Retinal pigment epithelial cell (primary cell): ENCODE results near the gene TCP11L2.

Experiments used
- DNase-seq: peaks from one replicate; pipeline ENCODE4 v3.0.0-alpha.2; 2010; ENCODE audit warnings: low read depth
- H3K4me3 ChIP-seq: 2 replicates; pipeline ENCODE4 v1.5.1; 2011; ENCODE audit warnings: mild to moderate bottlenecking, low read length, control low read depth, moderate library complexity
- TF ChIP-seq, protein P1 (sequence below): conservative IDR thresholded peaks from 2 replicates; pipeline ENCODE4 v1.5.1; 2011; ENCODE audit warnings: low read depth, low read length, control low read depth, inconsistent platforms

The TCP11L2 gene

DNA sequence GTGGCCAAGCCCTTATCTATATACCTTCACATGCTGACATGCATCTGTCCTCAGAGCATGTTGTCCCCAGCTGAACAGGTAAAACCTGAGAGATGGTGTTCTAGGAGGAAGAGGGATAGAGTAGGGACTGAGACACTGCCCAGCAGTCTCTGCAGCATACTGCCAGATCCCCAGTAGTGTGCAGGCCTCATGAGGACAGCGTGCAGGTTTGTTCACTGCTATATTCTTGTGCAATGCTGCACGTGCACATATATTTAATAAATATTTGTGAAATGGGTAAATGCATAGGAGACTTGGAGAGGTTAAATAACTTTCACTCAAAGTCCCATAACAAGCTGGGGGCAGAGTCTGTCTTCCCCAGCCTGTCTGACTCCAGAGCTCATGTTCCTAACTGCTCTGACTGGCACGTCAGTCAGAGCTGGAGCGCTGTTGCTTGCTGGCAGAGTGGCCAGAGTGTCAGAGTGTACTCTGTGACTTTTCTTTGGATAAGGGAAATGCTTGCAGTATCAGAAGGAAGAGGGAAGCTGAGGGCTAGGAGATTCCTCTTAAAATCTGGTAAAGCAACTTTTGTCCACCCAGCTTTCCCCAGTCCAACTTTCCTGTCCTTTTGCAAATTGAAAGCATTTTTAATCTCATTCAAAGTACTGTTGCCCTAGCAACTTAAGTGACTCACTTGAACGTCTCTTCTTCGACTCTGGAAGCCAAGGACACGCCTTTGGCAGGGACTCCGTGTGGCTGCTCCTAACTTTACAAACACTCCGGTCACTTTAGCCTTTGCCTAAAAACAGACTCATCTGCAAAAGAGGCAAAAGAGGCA, 40.1 kb downstream of the TCP11L2 start:
- no peak overlapping the region for H3K4me3 ChIP-seq
- DNase-seq: no peak
- TF ChIP-seq, protein P1, sequence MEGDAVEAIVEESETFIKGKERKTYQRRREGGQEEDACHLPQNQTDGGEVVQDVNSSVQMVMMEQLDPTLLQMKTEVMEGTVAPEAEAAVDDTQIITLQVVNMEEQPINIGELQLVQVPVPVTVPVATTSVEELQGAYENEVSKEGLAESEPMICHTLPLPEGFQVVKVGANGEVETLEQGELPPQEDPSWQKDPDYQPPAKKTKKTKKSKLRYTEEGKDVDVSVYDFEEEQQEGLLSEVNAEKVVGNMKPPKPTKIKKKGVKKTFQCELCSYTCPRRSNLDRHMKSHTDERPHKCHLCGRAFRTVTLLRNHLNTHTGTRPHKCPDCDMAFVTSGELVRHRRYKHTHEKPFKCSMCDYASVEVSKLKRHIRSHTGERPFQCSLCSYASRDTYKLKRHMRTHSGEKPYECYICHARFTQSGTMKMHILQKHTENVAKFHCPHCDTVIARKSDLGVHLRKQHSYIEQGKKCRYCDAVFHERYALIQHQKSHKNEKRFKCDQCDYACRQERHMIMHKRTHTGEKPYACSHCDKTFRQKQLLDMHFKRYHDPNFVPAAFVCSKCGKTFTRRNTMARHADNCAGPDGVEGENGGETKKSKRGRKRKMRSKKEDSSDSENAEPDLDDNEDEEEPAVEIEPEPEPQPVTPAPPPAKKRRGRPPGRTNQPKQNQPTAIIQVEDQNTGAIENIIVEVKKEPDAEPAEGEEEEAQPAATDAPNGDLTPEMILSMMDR: no peak

DNA sequence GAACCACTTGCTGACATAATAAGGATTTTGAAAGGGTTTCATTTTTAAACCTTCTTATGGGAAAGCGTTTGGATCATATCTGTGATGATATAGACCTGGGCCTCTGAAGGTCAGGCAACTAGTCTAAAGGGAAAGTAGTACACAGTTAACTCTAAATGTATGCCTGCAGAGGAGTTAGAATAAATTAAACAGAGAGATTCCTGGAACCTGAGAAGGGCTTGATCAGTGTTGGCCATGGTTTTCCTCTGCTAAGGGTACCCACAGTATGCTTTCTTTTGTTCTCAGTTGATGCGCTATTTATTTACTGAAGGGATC, 40.6 kb downstream of the TCP11L2 start:
- H3K4me3 ChIP-seq: no peak overlapping the region
- TF ChIP-seq, protein P1: no peak

DNA sequence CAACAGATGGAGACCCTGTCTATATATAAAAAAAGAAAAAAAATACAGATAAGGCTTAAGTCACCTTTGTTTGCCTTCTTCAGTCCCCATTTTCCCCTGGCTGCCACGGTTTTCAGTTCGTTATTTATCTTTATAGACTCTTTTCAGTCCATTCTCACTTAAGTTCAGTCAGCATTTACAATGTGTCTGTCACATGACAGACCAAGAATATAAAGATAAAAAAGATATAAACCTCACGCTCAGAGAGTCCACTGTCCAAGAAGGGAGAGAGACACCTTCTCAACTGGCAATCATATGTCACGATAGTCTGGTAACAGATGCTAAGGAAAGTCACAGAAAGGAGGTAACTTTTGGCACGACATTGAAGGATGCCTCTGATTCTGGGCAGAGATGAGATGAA, 41.6 kb downstream of the TCP11L2 start:
- no peak for DNase-seq
- no peak overlapping the region for H3K4me3 ChIP-seq
- TF ChIP-seq, protein P1: no peak

More for the DNA sequence above, 40.6 kb downstream of the TCP11L2 start:
- no peak for DNase-seq

DNA sequence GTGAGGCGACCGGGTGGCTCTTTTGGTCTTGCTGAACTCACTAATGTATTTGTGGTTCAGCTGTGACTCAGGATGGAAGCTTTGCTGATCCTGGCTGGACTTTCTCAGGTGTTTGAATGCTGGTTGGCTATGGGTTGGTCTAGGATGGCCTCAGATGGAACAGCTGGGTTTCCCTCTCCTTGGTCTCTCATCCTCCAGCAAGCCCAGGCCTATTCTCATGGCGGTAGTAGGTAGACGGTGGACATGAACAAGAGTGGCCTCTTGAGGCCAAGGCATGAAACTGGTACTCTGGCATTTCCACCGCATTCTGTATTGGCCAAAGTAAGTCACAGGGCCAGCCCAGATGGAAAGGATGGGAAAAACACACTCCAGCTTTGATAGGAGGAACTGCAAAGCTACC, 43.2 kb downstream of the TCP11L2 start:
- H3K4me3 ChIP-seq: no peak overlapping the region
- TF ChIP-seq, protein P1: peak; percentile 57
- no peak for DNase-seq

DNA sequence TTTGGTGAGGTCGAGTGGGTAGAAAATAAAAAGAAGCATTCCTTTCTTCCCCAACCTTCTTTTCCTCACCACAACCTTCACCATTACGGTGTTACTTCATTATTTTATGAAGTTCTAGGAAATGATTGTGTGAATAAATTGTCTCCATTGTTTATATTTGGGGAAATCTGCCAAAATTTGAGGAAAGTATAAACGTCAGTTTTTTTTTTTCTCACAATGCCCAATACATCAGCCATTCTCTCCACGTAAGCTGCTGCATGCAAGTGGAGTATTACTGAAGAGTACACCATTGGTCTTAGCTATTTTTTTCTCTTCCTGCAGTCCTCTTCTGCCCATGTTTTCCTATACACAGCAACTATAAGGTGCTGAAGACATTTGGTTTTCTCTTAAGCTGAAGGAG, 45.9 kb downstream of the TCP11L2 start:
- DNase-seq: no peak
- TF ChIP-seq, protein P1: no peak
- no peak overlapping the region for H3K4me3 ChIP-seq

DNA sequence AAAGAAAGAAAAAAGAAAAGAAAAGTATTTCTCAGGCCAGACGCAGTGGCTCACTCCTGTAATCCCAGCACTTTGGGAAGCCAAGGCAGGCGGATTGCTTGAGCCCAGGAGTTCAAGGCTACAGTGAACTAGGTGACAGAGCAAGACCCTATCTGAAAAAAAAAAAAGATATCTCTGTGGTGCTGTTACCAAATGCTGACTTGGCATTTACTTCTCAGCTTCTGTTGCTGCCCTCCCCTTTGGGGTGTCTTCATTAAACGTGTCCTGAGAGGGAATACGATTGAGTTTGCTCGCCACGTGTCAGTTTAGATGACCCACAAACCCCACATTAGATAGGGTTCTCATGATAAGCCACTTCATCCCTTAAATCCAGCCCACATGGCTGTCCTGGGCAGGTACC, 50.6 kb downstream of the TCP11L2 start:
- no peak overlapping the region for H3K4me3 ChIP-seq
- no peak for DNase-seq
- TF ChIP-seq, protein P1: no peak
